Fibroblast of gingiva (primary cell): ENCODE measurements around the gene RIOK1.
"Not testable (repeated sequence)": the region's sequence is repeated elsewhere in the genome, so short reads cannot be mapped to it uniquely, and the experiment has no call there.

ENCODE experiments used
- DNase-seq: peaks from one replicate; pipeline ENCODE4 v3.0.0-alpha.2; 2011; ENCODE audit warnings: low read depth

The RIOK1 gene

GRCh38 chr6:7389451-7390225 lies at the start of gene RIOK1, which contains the start of gene CAGE1:
Gene RIOK1, plus strand, starts transcription at chr6:7389808. Its CDS starts 195 bp downstream, at chr6:7390003.
Gene CAGE1, minus strand, starts transcription at chr6:7389742. Its CDS starts 2,569 bp downstream, at chr6:7387173.
- DNase-seq, result peak; percentile 93

- no peak for DNase-seq
These were observed 48.3 kb upstream of the RIOK1 start for GRCh38 chr6:7341271-7341670.

DNA sequence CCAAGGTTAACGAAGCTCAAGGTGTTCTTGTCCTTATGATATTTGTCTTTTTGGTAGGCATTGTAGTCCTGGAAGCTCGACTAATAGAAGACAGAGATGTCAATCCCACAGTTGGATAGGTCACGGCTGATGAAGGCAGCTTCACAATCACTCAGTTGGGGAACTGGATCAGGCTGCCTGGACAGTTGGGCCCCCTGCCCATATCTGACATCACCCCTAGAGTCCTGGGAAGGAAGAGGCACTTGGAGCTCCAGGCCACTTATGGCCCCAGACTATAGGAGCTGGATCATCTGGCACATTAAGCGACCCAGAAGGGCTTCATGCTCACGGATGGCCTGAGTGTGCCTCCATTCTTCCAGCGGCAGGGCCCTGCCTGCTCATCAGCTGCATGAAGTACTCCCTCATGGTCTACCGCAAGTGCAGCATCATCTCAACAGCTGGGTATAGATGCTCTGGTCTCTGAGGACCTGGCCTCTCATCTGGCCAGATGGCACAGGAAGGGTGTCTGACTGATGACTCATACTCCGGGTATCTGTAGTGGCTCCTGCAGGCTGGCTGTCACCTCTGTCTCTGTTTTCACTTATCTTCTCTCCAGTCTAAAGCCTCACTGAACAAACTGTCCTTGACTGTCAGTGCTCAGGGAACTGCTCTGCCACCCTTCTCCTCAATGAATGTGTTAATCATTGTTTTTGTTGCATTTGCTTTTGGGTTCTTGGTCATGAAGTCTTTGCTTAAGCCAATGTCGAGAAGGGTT lies 47.4 kb upstream of the RIOK1 start:
- no peak for DNase-seq

DNA sequence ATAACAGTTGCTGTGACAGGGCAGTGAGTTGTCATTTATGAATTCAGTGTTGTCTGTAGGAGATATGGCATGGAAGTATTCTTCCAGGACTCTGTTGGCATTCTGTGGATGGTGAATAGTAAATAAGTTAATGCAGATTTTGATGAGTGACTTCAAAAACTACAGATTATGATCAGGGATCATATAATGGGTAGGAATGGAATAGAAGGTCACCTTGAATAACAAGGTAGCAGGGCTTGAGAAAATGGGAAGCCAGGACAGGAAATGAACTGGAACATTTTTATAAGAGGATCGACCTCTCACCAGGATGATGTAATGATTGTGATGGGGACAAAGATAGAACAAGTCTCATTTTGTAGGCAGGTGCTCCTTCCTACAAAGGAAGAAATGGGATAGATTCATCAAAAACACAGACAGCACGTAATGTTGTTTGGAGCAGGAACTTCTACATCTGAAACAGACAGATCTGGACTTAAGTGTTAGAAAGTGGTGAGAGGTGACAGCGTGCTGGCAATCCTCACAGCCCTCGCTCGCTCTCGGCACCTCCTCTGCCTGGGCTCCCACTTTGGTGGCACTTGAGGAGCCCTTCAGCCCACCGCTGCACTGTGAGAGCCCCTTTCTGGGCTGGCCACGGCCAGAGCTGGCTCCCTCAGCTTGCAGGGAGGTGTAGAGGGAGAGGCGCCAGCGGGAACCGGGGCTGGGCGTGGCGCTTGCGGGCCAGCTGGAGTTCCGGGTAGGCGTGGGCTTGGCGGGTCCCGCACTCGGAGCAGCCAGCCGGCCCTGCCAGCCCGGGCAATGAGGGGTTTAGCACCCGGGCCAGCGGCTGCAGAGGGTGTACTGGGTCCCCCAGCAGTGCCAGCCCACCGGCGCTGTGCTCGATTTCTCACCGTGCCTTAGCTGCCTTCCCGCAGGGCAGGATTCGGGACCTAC lies 45.8 kb upstream of the RIOK1 start:
- DNase-seq, result no peak

- not testable (repeated sequence) for DNase-seq
These were observed 44.7 kb upstream of the RIOK1 start for GRCh38 chr6:7344773-7345450.

DNA sequence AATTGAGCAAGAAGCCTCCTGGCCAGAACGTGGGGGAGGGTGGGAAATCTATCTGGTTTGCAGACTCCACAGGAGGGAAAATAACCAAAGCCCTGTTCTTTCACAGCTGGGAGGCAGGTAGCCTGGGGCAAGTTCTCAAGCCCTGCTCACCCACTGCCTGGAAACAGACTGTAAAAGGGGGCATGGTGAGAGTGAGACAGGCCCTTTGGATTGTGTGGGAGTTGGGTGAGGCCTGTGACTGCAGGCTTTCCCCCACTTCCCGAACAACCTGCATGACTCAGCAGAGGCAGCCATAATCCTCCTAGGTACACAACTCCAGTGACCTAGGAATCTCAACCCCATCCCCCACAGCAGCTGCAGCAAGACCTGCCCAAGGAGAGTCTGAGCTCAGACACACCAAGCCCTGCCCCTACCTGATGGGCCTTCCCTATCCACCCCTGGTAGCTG lies 42.0 kb upstream of the RIOK1 start:
- not testable (repeated sequence) for DNase-seq

DNA sequence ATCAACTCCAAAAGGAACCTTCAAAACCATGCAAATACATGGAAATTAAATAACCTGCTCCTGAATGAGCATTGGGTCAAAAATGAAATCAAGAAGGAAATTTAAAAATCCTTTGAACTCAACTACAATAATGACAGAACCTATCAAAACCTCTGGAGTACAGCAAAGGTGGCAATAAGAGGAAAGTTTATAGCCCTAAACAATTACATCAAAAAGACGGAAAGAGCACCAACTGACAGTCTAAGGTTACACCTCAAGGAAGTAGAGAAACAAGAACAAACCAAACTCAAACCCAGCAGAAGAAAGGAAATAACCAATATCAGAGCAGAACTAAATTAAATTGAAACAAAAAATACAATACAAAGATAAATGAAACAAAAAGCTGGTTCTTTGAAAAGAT lies 39.0 kb upstream of the RIOK1 start:
- DNase-seq, result not testable (repeated sequence)

GRCh38 chr6:7351916-7352315 lies 37.7 kb upstream of the RIOK1 start:
- DNase-seq, result not testable (repeated sequence)

GRCh38 chr6:7367408-7367807 lies 22.2 kb upstream of the RIOK1 start:
- no peak for DNase-seq

DNA sequence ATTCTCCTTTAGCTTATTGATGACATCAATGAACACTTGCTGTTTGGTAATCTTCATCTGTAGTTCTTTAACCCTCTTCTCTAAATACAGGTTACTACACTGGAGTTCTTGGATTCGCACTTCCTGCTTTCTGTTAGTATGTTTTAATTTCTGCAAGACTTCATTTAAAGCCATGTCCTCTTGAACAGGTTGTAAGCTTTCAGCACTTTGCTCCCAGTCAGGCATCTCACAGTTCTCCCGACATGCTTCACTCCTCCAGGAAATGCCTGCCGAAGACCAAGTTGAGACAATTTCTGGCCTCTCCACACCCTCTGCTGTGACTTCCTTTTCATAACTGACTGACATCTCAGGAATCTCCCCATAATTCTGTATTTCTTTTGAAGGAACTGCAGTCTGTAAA lies 15.9 kb upstream of the RIOK1 start:
- no peak for DNase-seq

DNA sequence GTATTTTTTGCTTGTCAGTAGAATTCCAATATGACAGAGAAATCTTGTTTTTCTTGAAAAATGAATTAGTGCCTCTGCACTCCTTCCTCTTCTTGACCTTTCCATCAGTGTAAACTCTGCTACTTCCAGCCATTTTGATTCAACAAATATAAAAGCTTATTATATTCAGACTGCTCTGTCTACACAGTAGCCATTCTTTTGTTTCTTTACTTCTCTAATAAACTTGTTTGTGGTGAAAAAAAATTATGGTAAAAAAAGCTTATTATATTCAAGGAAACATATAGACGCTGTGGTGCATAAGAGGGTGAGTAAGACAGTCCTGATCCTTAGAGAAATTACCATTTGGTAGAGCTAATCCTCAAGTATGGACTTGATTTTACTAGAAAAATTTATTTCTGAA lies 11.6 kb upstream of the RIOK1 start:
- DNase-seq, result no peak

- no peak for DNase-seq
These were observed 10.9 kb upstream of the RIOK1 start for GRCh38 chr6:7378740-7379139.

- no peak for DNase-seq
These were observed 8.5 kb upstream of the RIOK1 start for GRCh38 chr6:7381092-7381491.

DNA sequence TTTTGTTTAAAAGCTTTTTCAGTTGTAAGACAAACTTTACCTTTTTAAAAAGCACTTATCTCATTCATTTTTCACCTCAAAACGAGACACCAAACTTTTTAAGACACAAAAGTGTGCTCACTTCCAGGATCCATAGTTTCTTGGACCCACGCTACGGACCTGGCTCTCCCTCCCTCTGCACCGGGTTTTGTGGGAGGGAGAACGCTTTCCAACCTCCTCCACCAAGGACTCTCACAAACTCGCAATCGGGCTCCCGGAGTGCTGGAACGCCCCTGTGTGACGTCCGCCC lies 502 bp upstream of the RIOK1 start:
- DNase-seq, result peak; percentile 38

DNA sequence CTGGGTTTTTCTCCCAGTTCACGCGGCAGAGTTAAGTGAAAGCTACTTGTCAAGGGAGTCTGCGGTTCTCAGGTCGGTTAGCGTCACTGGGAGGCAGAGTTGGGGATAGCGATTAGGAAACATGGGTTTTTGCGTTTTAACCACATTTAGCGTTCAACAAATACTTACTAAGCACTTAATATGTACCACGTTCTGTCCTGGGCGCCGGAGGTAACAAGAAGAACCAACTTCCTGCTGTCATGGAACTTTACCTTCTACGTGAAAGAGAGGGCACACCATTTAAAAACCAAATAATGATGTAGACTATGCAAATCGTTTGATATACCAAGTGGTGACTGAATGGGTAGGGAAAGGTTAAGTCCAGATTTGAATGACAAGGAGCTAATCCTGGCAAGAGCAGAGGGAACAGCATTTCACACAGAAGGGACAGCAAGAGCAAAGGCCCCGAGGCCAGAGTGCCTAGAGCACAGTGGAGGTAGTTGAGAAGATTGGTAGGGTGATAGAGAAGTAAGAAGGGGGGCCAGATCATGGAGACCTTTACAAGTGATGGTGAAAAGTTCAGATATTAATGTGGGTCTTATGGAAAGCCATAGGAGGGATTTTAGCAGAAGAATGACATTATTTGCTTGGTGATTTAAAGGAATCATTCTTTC lies 744 bp downstream of the RIOK1 start:
- no peak for DNase-seq

DNA sequence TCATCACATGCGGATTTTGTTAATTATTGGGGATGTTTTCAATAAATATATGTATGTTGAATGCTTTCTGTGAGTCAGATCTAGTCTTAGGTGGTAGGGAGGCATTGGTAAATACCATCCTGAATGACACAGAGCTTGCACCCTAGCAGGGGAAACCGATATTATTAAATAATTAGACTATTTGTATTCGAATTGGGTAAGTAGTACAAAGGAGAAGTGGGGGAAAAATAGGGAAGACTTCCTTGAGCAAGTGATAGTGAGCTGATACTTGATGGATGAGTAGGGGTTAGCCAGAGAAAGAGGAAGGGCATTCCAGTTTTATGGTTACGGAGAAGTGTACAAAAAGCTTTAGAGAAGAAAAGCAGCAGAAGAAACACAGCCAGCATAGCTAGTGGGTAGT lies 1.5 kb downstream of the RIOK1 start:
- no peak for DNase-seq

GRCh38 chr6:7392402-7392801 lies 2.8 kb downstream of the RIOK1 start:
- peak; percentile 12 for DNase-seq

GRCh38 chr6:7401075-7401474 lies 11.5 kb downstream of the RIOK1 start:
- DNase-seq, result no peak

- no peak for DNase-seq
These were observed 13.1 kb downstream of the RIOK1 start for GRCh38 chr6:7402716-7403115.

- DNase-seq, result no peak
These were observed 14.9 kb downstream of the RIOK1 start for GRCh38 chr6:7404546-7404945.

DNA sequence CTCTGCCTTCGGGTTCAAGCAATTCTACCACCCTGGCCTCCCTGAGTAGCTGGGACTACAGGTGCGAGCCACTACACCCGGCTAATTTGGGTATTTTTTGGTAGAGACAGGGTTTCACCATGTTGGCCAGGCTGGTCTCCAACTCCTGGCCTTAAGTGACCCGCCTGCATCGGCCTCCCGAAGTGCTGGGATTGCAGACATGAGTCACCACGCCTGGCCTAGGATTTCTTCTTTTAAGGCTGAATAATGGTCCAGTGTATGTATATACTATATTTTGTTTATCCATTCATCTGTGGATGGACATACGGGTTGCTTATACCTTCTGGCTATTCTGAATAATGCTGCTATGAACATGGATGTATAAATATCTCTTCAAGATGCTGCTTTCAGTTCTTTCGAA lies 17.1 kb downstream of the RIOK1 start:
- no peak for DNase-seq
